HS-27A (cell line): ENCODE data around the gene DRD1.
"Not testable (repeated sequence)": the region's sequence is repeated elsewhere in the genome, so short reads cannot be mapped to it uniquely, and the experiment has no call there.

Experiments
- DNase-seq: peaks from one replicate; pipeline ENCODE4 v3.0.0-alpha.2; 2012; ENCODE audit warnings: low read depth, missing footprints

The DRD1 gene

DNA sequence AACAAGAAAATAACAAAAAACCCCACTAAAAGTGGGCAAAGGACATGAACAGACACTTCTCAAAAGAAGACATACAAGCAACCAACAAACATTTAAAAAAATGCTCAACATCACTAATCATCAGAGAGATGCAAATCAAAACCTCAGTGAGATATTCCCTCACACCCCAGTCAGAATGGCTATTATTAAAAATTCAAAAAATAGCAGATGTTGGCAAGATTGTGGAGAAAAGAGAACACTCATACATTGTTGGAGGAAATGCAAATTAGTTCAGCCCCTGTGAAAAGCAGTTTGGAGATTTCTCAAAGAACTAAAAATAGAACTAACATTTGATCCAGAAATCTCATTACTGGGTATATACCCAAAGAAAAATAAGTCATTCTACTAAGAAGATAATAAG lies 19.4 kb downstream of the DRD1 start:
- DNase-seq = not testable (repeated sequence)

DNA sequence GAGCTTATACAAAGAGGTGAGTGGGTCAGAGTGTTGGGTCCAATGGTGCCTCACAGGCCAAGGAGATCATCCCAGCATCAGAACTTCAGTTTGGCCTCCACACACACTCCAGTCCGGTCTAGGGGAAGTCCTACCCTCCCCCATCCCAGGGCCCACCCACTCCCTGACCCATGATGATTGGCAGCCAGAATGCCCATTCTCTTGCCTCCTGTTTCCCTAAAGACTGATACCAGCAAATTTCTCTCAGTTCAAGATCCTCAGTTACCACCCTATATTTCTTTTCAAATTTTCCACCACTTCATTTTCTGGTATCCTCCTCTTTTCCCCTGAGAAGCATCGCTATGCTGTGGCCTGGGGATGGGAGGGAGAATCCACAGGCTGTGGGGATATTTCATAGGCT lies 21.9 kb downstream of the DRD1 start:
- no peak for DNase-seq

DNA sequence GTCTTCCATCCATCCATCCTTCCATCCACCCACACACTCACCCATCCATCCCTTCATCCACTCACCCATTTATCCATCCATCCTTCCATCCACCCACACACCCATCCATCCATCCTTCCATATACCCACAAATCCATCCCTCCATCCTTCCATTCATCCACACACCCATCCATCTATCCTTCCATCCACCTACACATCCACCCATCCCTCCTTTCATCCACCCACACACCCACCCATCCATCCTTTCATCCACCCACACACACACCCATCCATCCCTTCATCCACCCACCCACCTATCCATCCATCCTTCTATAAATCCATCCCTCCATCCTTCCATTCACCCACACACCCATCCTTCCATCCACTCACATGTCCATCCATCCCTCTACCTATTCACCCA lies 23.6 kb downstream of the DRD1 start:
- no peak for DNase-seq

DNA sequence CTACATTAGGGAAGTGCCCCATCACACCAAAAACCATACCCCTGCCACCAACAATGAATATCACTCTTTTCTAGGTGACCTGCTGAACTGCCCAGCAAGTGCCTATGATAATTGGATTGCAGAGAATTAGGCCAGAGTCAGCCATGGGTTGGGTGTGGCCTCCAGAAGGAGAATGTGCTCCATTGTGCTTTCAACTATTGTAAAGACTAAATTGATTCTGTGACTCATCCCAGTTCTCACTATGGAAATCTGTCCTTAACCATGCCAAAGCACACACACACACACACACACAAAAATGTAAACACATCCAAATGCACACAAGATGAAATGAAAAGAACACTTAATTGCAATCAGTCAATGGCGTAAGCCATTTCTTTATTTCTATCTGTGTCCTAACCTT lies 25.7 kb downstream of the DRD1 start:
- DNase-seq = no peak

DNA sequence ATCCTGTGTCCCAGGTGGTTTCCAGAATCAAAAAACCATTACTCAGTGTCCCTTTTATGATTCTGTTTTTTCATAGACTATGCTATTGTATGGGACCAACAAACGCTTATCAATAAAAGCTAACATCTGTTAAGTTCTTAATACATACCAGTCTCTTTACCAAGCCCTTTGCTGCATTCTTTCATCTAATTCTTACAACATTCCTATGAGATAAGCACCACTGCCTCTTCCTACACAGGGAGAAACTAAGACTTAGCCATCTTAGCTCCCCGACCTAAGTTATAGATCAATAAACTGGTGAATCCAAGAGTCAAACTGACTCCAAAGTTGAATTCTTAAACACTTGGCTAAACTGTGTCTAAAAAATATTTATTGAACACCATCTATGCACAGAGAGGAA lies 26.6 kb downstream of the DRD1 start:
- DNase-seq = no peak

DNA sequence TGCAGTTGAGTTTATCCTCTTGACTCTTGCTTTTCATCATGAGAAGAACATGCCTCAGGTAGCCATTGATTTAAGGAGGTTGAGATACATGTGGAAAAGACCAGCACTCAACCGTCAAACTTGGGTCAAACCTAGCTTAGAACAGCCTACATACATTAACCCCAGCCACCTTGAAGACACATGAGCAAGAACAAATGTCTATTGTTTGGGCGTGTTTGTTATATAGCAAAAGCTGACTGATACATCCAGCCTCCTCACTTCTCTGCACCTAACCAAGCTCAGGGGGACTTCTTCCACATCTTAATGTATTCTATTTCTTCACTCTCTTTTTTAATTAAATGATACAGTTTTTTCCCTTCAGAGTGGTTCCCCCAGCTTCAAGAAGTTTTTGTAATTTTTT lies 28.7 kb downstream of the DRD1 start:
- no peak for DNase-seq

DNA sequence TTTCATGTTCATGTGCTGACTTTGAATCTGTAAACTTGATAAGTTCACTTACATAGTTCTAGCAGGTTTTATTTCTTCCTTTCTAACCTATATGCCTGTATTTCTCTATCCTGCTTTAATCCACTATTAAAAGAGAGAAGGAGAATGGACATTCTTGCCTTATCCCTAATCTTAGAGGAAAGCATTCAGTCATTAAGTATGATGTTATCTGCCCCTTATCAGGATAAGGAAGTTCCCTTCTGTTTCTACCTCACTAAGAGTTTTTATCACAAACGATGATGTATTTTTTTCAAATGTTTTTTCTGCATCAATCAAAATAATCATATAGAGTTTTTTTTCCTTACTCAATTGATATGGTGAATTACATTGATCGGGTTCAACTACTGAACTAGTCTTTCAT lies 33.1 kb downstream of the DRD1 start:
- DNase-seq = no peak

DNA sequence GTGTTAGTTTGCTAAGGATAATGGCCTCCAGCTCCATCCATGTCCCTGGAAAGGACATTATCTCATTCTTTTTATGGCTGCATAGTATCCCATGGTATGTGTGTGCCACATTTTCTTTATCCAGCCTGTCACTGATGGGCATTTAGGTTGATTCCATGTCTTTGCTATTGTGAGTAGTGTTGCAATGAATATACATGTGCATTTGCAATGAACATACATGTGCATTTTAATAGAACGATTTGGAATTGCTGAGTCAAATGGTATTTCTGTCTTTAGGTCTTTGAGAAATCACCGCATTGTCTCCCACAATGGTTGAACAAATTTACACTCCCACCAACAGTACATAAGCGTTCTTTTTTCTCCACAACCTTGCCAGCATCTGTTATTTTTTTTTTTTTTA lies 37.7 kb downstream of the DRD1 start:
- no peak for DNase-seq

DNA sequence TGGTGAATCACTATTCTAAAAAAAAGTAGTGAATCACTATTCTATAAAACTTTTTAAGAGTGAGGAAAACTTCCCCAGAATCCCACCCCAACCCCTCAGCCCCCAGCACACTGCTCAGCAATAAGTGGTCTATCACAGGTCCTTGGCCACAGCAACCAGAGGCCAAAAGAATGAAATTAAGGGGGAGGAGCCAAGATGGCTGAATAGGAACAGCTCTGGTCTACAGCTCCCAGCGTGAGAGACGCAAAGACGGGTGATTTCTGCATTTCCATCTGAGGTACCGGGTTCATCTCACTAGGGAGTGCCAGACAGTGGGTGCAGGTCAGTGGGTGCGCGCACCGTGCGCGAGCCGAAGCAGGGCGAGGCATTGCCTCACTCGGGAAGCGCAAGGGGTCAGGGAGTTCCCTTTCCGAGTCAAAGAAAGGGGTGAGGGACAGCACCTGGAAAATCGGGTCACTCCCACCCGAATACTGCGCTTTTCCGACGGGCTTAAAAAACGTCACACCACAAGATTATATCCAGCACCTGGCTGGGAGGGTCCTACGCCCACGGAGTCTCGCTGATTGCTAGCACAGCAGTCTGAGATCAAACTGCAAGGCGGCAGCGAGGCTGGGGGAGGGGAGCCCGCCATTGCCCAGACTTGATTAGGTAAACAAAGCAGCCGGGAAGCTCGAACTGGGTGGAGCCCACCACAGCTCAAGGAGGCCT lies 46.2 kb downstream of the DRD1 start:
- not testable (repeated sequence) for DNase-seq

DNA sequence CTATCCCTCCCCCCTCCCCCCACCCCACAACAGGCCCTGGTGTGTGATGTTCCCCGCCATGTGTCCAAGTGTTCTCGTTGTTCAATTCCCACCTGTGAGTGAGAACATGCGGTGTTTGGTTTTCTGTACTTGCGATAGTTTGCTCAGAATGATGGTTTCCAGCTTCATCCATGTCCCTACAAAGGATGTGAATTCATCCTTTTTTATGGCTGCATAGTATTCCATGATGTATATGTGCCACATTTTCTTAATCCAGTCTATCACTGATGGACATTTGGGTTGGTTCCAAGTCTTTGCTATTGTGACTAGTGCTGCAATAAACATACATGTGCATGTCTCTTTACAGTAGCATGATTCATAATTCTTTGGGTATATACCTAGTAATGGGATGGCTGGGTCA lies 48.6 kb downstream of the DRD1 start:
- not testable (repeated sequence) for DNase-seq

DNA sequence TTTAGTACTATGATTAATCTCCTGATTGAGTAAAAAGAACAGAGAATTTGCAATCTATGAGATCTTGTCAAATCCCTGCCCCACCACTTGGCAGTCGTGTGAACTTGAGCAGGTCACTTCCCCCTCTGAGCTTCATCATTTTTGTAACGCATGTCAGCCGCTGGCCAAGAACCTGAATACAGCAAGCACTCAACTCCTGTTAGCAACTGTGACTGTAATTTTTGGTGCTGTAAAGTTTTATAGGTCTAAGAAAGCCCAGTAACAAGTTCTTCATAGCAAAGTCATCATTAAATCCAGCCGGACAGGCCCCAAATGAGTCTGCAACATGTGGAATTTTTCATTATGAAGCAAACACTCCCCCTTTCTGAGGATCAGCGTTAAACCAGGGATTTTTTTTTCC lies 49.4 kb downstream of the DRD1 start:
- DNase-seq = no peak

DNA sequence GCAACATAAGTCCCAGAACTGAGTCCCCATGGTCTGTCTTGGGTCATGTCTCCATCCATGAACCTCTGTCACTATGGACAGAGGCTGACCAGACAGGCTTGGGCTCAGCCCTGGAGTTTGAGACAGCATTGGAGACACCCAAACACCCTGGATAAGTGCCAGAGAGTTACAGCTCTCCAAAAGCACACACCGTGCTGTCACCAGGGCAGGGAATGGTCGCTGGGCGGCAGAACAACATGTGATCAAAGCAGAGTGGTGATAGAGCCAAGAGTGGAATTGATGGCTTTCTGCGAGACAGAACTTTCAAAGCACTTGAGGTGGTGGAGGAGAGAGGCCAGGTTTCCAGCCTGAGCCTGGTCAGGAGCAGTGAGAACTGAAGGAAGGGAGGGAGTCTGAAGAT lies 50.1 kb downstream of the DRD1 start:
- DNase-seq = no peak

DNA sequence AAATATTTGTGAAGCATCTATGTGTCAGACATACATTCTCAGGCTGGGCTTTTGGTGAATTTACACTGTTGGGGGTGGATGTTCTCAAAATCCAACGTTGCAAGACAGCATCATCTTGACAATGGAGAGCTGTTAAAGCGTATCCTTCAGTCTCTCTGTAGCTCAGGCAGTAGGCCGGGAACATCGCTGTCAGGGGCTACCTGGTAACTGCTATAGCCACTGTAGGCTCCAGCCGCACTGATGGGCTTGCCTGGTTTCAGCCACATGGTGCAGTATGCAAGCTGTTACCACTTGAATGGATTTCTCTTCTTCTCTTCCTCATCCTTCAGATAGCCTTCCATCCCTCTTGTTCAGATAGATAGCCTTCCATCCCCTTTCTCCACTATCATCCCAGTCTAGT lies 51.7 kb downstream of the DRD1 start:
- DNase-seq = no peak

DNA sequence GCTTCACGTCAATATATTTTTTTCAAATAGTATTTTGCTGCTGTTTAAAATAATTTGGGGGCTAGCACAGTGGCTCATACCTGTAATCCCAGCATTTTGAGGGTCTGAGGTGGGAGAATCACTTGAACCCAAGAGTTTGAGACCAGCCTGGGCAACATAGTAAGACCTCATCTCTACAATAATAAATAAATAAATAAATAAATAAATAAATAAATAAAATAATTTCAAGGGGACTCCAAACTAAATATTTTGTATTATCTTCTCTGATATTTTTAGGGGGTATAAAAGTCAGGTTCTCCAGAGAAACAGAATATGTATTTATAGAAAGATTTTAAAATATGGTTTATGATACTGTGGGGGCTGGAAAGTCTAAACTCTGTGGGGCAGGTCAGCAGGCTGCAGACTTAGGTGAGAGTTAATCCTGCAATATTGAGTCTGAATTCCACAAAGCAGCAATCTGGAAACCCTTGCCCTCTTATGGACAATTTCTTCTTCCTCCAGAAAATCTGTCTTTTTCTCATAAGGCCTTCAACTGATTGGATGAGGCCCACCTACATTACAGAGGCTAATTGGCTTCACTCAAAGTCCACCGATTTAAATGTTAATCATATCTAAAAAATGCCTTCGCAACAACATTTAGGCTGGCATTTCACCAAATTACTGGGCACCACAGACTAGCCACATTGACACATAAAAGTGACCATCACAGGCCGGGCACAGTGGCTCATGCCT lies 53.5 kb downstream of the DRD1 start:
- DNase-seq = no peak
